NCI-H526 treated with DMSO at 0.1 percent for 48 hours (cell line): ENCODE data around the gene PRSS27.
A peak's percentile ranks its signal among the peaks of the same experiment; 100 is the strongest.

ENCODE experiments used
- DNase-seq: peaks from one replicate; lab custom pipeline; 2025; lab: John Stamatoyannopoulos, UW

The PRSS27 gene

DNA sequence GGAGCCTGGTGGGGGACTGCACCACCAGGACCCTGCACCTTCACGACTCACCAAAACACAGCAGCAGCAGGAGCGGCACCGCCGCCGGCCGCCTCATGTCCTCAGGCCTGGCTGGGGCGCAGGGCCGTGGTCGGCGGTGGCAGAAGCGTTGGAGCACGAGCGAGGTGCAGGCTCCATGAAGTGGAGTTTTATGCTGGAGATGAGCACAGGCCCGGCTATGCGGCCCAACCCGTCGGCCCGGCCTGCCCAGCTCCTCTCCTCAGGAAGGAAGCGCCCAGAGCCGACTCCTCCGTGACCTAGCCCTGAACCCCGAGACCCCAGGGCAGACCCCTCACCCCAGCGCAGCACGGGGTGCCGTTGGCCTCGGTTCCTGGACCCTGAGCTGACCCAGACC, at the start of gene PRSS27:
Gene PRSS27 (minus strand): TSS at position 161 of the 394 bp plus-strand sequence. CDS start 64 bp downstream, at position 97.
- no peak for DNase-seq

DNA sequence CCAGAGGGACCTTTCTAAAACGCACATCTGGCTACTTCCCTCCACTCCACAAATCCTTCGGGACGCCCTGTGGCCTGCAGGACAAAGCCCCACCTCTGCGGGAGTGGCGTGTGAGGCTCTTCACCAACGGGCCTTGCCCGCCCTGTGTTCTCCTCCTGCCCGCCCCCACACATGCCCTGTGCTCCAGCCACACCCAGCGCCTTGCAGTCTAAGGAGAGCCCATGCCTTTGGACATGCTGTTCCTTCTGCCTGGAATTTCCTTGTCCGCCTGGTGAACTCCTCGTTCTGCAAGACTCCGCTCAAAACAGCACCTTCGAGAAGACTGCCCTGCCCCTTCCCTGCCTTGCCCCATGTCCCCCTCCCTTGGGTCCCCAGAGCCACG, 49.6 kb upstream of the PRSS27 start:
- no peak for DNase-seq

- no peak for DNase-seq
Measured at GRCh38 chr16:2769100-2769529, 49.1 kb upstream of the PRSS27 start.

DNA sequence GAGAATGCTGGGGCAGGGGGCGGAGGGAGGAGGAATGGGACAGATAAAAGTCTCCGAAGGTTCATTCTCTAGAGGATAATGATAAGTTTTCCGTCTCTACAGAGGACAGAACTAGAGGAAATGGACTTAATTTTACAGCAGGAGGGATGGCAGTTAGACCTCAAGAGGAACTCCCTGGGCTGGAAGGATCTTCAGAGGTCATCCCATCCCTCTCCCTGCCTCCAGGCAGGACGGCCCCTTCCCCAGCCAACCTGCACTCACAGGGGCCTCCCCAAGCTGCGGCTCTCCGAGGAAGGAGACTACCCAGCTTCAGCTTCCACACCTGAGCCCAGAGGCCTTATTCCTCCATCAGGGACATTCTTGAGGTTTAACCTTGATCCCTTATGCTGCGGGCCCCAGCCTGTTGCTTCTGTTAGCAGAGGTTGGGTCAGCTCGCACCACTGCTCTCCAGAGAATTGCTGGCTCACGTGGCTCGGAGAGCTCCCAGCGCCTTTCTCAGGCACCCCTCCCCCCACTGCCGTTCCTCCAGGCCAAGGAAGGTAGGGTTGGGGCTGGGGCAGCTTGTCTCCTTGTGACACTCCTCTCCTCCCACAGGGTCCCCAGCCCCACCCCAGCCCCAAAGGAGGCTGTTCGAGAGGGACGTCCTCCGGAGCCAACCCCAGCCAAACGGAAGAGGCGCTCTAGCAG, 48.5 kb upstream of the PRSS27 start:
- no peak for DNase-seq

- DNase-seq, result no peak
Measured at GRCh38 chr16:2767891-2768290, 47.9 kb upstream of the PRSS27 start.

DNA sequence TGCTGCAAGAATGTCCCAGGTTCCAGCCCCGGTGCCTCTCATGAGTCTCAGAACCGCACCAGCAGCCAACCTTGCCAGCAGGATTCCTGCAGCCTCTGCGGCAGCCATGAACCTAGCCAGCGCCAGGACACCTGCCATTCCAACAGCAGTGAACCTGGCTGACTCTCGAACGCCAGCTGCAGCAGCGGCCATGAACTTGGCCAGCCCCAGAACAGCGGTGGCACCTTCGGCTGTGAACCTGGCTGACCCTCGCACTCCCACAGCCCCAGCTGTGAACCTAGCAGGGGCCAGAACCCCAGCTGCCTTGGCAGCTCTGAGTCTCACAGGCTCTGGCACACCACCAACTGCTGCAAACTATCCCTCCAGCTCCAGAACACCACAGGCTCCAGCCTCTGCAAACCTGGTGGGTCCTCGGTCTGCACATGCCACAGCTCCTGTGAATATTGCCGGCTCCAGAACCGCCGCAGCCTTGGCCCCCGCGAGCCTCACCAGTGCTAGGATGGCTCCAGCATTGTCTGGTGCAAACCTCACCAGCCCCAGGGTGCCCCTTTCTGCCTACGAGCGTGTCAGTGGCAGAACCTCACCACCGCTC, 47.2 kb upstream of the PRSS27 start:
- no peak for DNase-seq

DNA sequence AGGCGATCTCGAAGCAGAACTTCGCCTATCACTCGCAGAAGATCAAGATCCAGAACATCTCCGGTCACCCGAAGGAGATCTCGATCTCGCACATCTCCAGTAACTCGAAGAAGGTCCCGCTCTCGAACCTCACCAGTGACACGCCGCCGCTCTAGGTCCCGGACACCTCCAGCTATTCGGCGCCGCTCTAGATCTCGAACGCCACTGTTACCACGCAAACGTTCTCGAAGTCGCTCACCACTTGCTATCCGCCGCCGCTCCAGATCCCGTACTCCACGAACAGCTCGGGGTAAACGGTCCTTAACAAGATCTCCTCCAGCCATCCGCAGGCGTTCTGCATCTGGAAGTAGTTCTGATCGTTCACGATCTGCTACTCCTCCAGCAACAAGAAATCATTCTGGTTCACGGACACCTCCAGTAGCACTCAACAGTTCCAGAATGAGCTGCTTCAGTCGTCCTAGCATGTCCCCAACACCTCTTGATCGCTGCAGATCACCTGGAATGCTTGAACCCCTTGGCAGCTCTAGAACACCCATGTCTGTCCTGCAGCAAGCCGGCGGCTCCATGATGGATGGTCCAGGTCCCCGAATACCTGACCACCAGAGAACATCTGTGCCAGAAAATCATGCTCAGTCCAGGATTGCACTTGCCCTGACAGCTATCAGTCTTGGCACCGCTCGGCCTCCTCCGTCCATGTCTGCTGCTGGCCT, 46.6 kb upstream of the PRSS27 start:
- no peak for DNase-seq

DNA sequence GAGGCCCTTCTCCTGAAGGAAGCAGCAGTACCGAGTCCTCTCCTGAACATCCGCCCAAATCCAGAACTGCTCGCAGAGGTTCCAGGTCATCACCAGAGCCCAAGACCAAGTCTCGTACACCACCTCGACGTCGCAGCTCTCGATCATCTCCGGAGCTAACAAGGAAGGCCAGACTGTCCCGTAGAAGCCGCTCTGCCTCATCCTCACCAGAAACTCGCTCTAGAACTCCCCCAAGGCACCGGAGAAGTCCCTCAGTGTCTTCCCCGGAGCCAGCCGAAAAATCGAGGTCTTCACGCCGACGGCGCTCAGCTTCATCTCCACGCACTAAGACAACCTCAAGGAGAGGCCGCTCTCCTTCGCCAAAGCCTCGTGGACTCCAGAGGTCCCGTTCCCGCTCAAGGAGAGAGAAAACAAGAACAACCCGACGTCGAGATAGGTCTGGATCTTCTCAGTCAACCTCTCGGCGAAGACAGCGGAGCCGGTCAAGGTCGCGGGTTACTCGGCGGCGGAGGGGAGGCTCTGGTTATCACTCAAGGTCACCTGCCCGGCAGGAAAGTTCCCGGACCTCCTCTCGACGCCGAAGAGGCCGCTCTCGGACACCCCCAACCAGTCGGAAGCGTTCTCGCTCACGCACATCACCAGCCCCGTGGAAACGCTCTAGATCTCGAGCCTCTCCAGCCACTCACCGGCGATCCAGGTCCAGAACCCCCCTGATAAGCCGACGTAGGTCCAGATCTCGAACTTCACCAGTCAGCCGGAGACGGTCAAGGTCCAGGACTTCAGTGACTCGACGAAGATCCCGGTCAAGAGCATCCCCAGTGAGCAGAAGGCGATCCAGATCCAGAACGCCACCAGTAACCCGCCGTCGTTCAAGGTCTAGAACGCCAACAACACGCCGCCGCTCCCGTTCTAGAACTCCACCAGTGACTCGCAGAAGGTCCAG, 45.7 kb upstream of the PRSS27 start:
- DNase-seq, result no peak

DNA sequence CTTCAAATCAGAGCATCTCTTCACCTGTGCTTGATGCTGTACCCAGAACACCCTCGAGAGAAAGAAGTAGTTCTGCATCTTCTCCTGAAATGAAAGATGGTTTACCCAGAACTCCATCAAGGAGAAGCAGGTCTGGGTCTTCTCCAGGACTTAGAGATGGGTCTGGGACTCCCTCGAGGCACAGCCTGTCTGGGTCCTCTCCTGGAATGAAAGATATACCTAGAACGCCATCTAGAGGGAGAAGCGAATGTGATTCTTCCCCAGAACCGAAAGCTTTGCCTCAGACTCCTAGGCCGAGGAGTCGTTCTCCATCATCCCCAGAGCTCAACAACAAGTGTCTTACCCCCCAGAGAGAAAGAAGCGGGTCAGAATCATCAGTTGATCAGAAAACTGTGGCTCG, 44.7 kb upstream of the PRSS27 start:
- no peak for DNase-seq

- DNase-seq, result no peak
Measured at GRCh38 chr16:2763173-2763572, 43.1 kb upstream of the PRSS27 start.

DNA sequence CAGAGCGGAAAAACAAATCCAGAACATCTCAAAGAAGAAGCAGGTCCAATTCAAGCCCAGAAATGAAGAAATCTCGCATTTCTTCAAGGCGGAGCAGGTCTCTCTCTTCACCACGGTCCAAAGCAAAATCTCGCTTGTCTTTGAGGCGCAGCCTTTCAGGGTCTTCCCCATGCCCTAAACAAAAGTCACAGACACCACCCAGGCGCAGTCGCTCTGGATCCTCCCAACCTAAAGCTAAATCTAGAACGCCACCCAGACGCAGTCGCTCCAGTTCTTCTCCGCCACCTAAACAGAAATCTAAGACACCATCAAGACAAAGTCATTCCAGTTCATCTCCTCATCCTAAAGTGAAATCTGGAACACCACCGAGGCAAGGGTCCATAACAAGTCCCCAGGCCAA, 42.7 kb upstream of the PRSS27 start:
- DNase-seq, result no peak

GRCh38 chr16:2761886-2762583, 42.0 kb upstream of the PRSS27 start:
- no peak for DNase-seq

GRCh38 chr16:2761472-2761871, 41.4 kb upstream of the PRSS27 start:
- DNase-seq, result no peak

GRCh38 chr16:2757344-2757743, 37.3 kb upstream of the PRSS27 start:
- DNase-seq, result no peak

DNA sequence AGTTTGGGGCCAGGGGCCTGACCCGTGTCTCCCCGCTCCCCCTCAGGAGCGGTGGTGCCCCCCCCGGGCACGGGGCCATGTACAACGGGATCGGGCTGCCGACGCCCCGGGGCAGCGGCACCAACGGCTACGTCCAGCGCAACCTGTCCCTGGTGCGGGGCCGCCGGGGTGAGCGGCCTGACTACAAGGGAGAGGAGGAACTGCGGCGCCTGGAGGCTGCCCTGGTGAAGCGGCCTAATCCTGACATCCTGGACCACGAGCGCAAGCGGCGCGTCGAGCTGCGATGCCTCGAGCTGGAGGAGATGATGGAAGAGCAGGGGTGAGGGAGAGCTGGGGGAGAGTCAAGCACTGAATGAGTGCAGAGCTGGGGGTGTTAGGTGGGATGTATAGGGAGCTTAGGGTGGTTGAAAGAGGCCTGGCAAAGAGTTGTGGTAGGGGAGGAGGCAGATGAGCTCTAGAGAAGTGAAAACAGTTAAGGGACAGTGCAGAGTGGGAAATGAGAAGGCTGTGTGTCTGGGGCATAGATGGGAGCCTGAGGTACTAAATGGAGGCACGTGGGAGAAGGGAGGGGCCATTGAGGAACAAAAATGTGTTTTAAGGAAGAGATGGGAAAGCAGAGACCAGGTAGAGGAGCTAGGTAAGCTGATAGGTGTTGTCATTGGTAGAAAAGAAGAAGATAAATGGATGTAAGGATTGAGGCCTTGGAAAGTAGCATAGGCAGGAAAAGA, 36.4 kb upstream of the PRSS27 start:
- DNase-seq, result no peak

- no peak for DNase-seq
Measured at GRCh38 chr16:2755158-2755557, 35.1 kb upstream of the PRSS27 start.

- DNase-seq, result no peak
Measured at GRCh38 chr16:2753733-2754020, 33.7 kb upstream of the PRSS27 start.

DNA sequence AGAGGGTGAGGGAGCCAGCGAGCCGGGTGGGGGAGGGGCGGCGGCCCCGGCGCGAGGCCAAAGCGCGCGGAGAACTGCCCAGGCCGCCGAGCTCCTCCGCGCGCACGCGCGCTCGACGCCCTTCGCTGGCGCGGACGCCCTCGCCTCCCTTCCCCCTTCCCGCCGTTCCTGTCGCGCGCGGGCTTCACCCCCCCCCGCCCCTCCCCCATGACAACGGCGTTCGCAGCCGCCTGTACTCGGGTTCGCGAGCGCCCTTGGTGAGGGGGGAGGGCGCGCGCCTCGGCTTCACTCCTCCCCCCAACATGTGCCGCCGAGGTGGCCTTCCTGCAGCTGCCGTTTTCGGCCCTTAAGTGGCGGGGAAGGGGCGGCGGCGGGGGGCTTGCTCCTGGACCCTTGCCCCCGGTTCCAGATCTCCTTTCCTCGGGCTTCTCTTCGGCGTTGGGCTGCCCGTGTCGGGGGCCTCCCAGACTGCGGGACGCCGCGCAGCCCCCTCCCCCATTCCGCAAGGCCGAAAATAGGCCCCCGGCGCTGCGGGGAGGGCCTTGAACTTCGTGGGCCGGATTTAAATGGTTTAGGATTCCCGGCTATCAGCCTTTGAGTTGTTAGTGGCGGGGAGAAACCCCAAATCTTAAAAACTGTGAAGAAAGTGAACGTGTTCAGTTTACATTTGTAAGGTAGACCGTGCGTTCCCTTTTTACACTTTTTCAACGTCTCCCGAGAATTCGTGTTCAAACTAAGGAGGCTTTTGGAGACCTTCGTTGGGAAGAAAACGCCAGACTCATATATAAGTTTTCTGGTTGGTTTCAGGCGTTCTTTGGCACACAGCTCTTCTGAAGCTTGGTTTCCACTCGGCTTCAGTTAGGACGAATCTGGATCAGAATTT, 33.1 kb upstream of the PRSS27 start:
- peak; percentile 41 for DNase-seq

- peak; percentile 86 for DNase-seq
Measured at GRCh38 chr16:2752035-2752849, 32.2 kb upstream of the PRSS27 start, which contains the start of gene SRRM2. Gene SRRM2 (plus strand): TSS chr16:2752638. CDS start chr16:2756365, 3,727 bp downstream.
